ENCODE data around the gene DGCR8. TPM values are rescaled to one million over a fixed set of nuclear protein-coding genes. Genes with fewer than 3 reads are reported as not detected.
A peak's percentile ranks its signal among the peaks of the same experiment; 100 is the strongest.
"Not testable (repeated sequence)": the region's sequence is repeated elsewhere in the genome, so short reads cannot be mapped to it uniquely, and the experiment has no call there.

Gene DGCR8
- total RNA-seq, 4 donors from 2014 or later, result 13.7 to 33.8 (median 18.7) TPM

- TF ChIP-seq POLR2A (IDR thresholded peaks at IDR 0.05), result no peak
- TF ChIP-seq, protein P1, sequence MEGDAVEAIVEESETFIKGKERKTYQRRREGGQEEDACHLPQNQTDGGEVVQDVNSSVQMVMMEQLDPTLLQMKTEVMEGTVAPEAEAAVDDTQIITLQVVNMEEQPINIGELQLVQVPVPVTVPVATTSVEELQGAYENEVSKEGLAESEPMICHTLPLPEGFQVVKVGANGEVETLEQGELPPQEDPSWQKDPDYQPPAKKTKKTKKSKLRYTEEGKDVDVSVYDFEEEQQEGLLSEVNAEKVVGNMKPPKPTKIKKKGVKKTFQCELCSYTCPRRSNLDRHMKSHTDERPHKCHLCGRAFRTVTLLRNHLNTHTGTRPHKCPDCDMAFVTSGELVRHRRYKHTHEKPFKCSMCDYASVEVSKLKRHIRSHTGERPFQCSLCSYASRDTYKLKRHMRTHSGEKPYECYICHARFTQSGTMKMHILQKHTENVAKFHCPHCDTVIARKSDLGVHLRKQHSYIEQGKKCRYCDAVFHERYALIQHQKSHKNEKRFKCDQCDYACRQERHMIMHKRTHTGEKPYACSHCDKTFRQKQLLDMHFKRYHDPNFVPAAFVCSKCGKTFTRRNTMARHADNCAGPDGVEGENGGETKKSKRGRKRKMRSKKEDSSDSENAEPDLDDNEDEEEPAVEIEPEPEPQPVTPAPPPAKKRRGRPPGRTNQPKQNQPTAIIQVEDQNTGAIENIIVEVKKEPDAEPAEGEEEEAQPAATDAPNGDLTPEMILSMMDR (IDR thresholded peaks at IDR 0.05), result peak; percentile 99 to 100 (median 100)
- intact Hi-C loops (cut with DNase I), result no loop called here
- peaks cover 0 to 60% (median 0%) of the 10 kb centered on the region in 4 donors for H3K27me3 ChIP-seq
- no peak overlapping the region for H3K4me3 ChIP-seq
- H3K27ac ChIP-seq, result no peak overlapping the region
- peaks cover 0 to 11% (median 0%) of the 10 kb centered on the region in 3 donors for H3K4me1 ChIP-seq
- peak; percentile 30 for DNase-seq
- 41 to 65% methylated on average over 6 to 8 of the region's 17 CpGs for WGBS, 2 donors
- no peaks in the 10 kb centered on the region for H3K9me3 ChIP-seq
- H3K36me3 ChIP-seq, result no peaks in the 10 kb centered on the region
Observed at GRCh38 chr22:20156611-20157429, 76.8 kb downstream of the DGCR8 start.

DNA sequence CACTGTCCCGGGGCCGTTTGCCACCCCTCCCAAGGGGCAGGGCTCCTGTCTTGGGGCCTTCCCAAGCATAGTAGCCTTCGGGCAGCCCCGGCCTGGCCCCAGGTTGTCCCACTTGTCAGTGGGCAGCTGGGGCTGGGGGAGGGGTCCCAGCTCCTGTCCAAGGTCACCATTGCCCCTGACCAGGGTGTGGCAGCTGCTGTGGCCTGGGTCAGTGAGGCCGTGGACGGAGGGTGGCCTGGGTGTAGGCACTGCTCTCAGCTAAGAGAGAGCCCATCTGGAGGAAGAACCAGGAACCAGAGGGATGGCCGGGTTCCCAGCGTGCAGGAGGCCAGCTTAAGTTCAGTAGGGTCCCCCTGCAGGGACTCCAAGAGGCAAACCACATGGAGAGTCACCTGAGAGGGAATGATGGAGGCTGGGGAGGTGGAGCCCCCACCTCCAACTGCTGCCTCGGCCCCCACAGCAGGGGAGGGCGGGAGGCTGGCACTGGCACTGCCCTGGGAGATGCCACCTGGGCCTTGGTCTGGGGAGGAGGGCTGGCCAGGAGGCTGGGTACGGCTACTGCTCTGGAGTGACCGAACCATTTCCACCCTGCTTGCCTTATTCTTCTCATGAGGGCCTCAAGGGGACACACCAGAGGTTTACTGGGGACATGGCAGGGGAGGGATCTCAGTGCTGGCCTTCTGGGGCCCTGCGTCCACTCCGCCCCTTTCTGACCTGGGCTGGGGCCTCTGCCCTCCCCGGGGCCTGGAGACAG, 77.6 kb downstream of the DGCR8 start:
- no peak for TF ChIP-seq POLR2A (IDR thresholded peaks at IDR 0.05)
- TF ChIP-seq, protein P1 (IDR thresholded peaks at IDR 0.05), result no peak
- H3K4me3 ChIP-seq, result no peak overlapping the region
- no peaks in the 10 kb centered on the region for H3K36me3 ChIP-seq
- no peak overlapping the region for H3K27ac ChIP-seq
- DNase-seq, result no peak
- peaks cover 0 to 60% (median 0%) of the 10 kb centered on the region in 4 donors for H3K27me3 ChIP-seq
- no peaks in the 10 kb centered on the region for H3K9me3 ChIP-seq
- H3K4me1 ChIP-seq, result peaks cover 0 to 11% (median 0%) of the 10 kb centered on the region in 3 donors
- intact Hi-C loops (cut with DNase I), result loop anchor here (2.0 kb wide), 1 partner anchor 127 kb away; no protein-coding TSS in a partner anchor
- WGBS, 2 donors, result 100% methylated on average over 1 to 4 of the region's 15 CpGs

DNA sequence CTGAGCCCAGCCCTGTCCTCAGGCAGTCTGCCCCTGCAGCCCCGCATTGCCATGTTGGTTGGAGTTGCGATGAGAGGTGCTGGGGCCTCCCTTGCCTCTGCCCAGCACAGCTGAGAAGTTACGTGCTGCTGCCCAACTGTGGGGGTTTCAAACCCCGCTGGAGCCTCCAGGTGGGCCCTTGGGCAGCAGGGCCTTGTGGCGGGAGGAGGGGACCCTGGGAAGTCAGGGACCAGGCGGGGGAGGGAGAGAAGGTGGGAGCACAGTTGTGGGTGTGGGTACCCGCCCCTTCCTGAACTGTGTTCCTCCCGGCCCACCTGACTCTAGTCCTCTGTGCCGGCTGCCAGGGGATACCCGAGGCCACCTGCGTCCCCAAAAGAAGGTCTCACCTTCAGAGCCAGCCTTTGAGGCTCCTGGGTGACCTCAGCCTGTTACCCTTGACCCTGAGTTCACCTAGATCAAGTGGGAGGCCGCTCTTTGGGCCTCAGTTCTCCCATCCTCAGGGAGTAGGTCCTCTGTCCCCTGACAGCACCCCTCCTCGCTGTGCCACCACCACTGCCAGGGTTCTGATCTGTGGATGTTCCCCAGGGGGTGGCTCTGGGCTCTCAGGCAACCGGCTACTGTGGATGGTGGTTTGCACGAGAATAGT, 78.5 kb downstream of the DGCR8 start:
- H3K36me3 ChIP-seq, result no peaks in the 10 kb centered on the region
- peaks cover 0 to 60% (median 0%) of the 10 kb centered on the region in 4 donors for H3K27me3 ChIP-seq
- H3K27ac ChIP-seq, result no peak overlapping the region
- no peak for TF ChIP-seq POLR2A (IDR thresholded peaks at IDR 0.05)
- TF ChIP-seq, protein P1 (IDR thresholded peaks at IDR 0.05), result no peak
- H3K4me1 ChIP-seq, result peaks cover 0 to 11% (median 0%) of the 10 kb centered on the region in 3 donors
- no peak for DNase-seq
- 83% methylated on average over 6 to 7 of the region's 15 CpGs for WGBS, 2 donors
- no peak overlapping the region for H3K4me3 ChIP-seq
- intact Hi-C loops (cut with DNase I), result loop anchor here (2.0 kb wide), 1 partner anchor 126 kb away; no protein-coding TSS in a partner anchor
- H3K9me3 ChIP-seq, result no peaks in the 10 kb centered on the region

DNA sequence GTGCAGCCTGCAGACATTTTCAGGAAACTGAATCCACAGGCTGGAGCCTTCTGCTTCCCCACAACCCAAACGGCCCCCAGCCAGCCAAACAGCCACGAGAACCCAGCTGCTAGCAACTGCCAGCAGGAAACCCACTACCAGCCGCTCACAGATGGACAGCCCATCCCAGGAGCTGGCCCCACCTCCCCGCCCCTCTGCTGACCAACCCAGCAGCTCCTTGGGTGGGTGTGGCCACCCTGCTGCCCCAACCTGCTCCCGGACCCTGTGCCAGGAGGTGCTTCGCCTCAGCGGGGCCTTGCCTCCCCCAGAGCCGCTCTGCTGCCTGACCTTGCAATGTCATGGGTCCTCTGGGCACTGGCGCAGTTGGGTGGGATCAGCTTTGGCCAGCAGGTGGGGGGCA, 79.0 kb downstream of the DGCR8 start:
- intact Hi-C loops (cut with DNase I), result loop anchor here (2.0 kb wide), 1 partner anchor 126 kb away; no protein-coding TSS in a partner anchor
- H3K27me3 ChIP-seq, result peaks cover 0 to 55% (median 0%) of the 10 kb centered on the region in 4 donors
- DNase-seq, result no peak

DNA sequence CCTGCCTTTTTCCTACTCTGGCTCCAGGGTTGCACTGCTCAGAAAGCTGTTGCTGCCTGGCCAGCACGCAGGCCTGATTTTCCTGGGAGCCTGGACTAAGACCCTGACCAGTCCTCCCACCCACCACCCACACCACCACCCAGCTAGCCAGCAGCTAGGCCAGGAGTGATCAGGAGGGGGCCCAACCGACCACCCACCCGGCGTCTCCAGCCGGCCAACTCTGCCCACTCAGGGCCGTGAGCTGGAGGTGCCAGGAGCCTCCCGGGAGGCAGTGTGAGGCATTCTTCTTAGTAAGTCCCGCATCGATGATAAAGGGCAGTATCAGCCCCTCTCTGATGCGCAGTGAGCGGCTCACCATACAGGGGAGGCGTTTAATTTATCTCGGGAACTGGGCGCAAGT, 79.5 kb downstream of the DGCR8 start:
- Histone ChIP-seq H3K4me1 (peaks cover 0 to 11% (median 0%) of the 10 kb centered on the region in 3 donors), H3K27me3 (peaks cover 0 to 51% (median 0%) of the 10 kb centered on the region in 4 donors)
- not testable (repeated sequence) for H3K36me3 ChIP-seq, H3K4me3 ChIP-seq, H3K9me3 ChIP-seq, DNase-seq, H3K27ac ChIP-seq
- intact Hi-C loops (cut with DNase I), result loop anchor here (2.0 kb wide), 1 partner anchor 125 kb away; no protein-coding TSS in a partner anchor
- 80% methylated on average over 1 of the region's 14 CpGs; no CpG with 5 or more reads in 1 of the 2 donors for WGBS, 2 donors

More for the DNA sequence above, 79.0 kb downstream of the DGCR8 start:
- TF ChIP-seq, protein P1 (IDR thresholded peaks at IDR 0.05), result no peak
- TF ChIP-seq POLR2A (IDR thresholded peaks at IDR 0.05), result no peak
- Histone ChIP-seq H3K4me1 (peaks cover 0 to 11% (median 0%) of the 10 kb centered on the region in 3 donors), H3K27ac (no peak overlapping the region), H3K36me3 (no peaks in the 10 kb centered on the region), H3K4me3 (no peak overlapping the region), H3K9me3 (no peaks in the 10 kb centered on the region)
- 20 to 40% methylated on average over 1 to 3 of the region's 9 CpGs for WGBS, 2 donors

All from esophagus squamous epithelium (tissue), 5 donors.